Mesendoderm (in vitro differentiated cells): ENCODE results near the gene RNGTT.
A peak's percentile ranks its signal among the peaks of the same experiment; 100 is the strongest.

Source experiments
- DNase-seq: peaks from one replicate; pipeline ENCODE4 v3.0.0; 2013
- H2AK5ac ChIP-seq: 2 replicates; pipeline ENCODE4 v1.6.1; 2013; ENCODE audit warnings: low read length, inconsistent platforms
- H2BK120ac ChIP-seq: 2 replicates; pipeline ENCODE4 v1.6.1; 2013; ENCODE audit warnings: low read depth, mild to moderate bottlenecking, low read length, moderate library complexity, mixed read lengths
- H2BK15ac ChIP-seq: replicated peaks from 2 replicates; pipeline ENCODE4 v1.6.1; 2013; ENCODE audit warnings: low read depth, mild to moderate bottlenecking, moderate library complexity
- H2BK5ac ChIP-seq: 2 replicates; pipeline ENCODE4 v1.6.1; 2013; ENCODE audit warnings: low read length, inconsistent platforms
- H3K18ac ChIP-seq: 2 replicates; pipeline ENCODE4 v1.6.1; 2013; ENCODE audit warnings: mild to moderate bottlenecking, low read length, mixed read lengths
- H3K23ac ChIP-seq: one replicate; pipeline ENCODE4 v1.6.1; 2013; ENCODE audit warnings: low read length
- H3K27ac ChIP-seq: 2 replicates; pipeline ENCODE4 v1.5.1; 2013; ENCODE audit warnings: low read depth, mild to moderate bottlenecking, inconsistent platforms, low read length, moderate library complexity
- H3K27me3 ChIP-seq: 2 replicates; pipeline ENCODE4 v1.6.1; 2013; ENCODE audit warnings: low read length, control low read depth, mild to moderate bottlenecking, inconsistent platforms; ENCODE audit not compliant: insufficient read depth, poor library complexity
- H3K36me3 ChIP-seq: 2 replicates; pipeline ENCODE4 v1.6.1; 2013; ENCODE audit warnings: low read length, inconsistent platforms; ENCODE audit not compliant: control insufficient read depth, insufficient read depth
- H3K4ac ChIP-seq: one replicate; pipeline ENCODE4 v1.6.1; 2013; ENCODE audit warnings: low read depth, mild to moderate bottlenecking, low read length, moderate library complexity
- H3K4me1 ChIP-seq: 2 replicates; pipeline ENCODE4 v1.6.1; 2013; ENCODE audit warnings: low read depth, low read length, inconsistent platforms; ENCODE audit not compliant: control insufficient read depth
- H3K4me2 ChIP-seq: 2 replicates; pipeline ENCODE4 v1.6.1; 2013; ENCODE audit warnings: low read length
- H3K4me3 ChIP-seq: 2 replicates; pipeline ENCODE4 v1.5.1; 2013; ENCODE audit warnings: mild to moderate bottlenecking, low read length
- H3K56ac ChIP-seq: one replicate; pipeline ENCODE4 v1.6.1; 2013; ENCODE audit warnings: low read length
- H3K79me1 ChIP-seq: 2 replicates; pipeline ENCODE4 v1.6.1; 2013; ENCODE audit warnings: low read length, inconsistent platforms
- H3K79me2 ChIP-seq: 2 replicates; pipeline ENCODE4 v1.6.1; 2013; ENCODE audit warnings: mild to moderate bottlenecking, low read length; ENCODE audit not compliant: control insufficient read depth, insufficient read depth
- H3K9ac ChIP-seq: 2 replicates; pipeline ENCODE4 v1.6.1; 2013; ENCODE audit warnings: low read length, inconsistent platforms
- H4K5ac ChIP-seq: one replicate; pipeline ENCODE4 v1.6.1; 2013; ENCODE audit warnings: low read length
- H4K8ac ChIP-seq: one replicate; pipeline ENCODE4 v1.6.1; 2013; ENCODE audit warnings: low read depth, mild to moderate bottlenecking, control low read depth, low read length, moderate library complexity
- WGBS: extraction: QIAGEN DNeasy Blood & Tissue Kit; methylation state at CpG from one replicate; pipeline ENCODE4 v1.1.7; 2013; ENCODE audit warnings: low lambda C conversion rate, missing lambda C conversion rate; ENCODE audit not compliant: insufficient coverage; ENCODE audit errors: extremely low coverage; 5-methylcytosine and 5-hydroxymethylcytosine counted together

The RNGTT gene

GRCh38 chr6:88585276-88585692 is 378.1 kb downstream of the RNGTT start:
- WGBS: no CpG with 5 or more reads among the region's 9 CpGs
- Histone ChIP-seq H4K8ac (no peak overlapping the region), H3K56ac (no peak overlapping the region), H3K79me2 (no peaks in the 10 kb centered on the region), H3K4me3 (no peak overlapping the region), H4K5ac (no peak overlapping the region), H2AK5ac (no peak overlapping the region), H3K4me1 (peaks cover 2% of the 10 kb centered on the region), H3K27me3 (no peaks in the 10 kb centered on the region), H3K4me2 (no peak overlapping the region), H3K9ac (no peak overlapping the region), H3K27ac (no peak overlapping the region), H3K79me1 (no peaks in the 10 kb centered on the region), H2BK15ac (no peak overlapping the region), H2BK5ac (no peak overlapping the region), H3K36me3 (no peaks in the 10 kb centered on the region), H3K4ac (no peak overlapping the region), H3K23ac (no peak overlapping the region), H2BK120ac (no peak overlapping the region), H3K18ac (no peak overlapping the region)
- DNase-seq: no peak

- H3K23ac ChIP-seq: no peak overlapping the region
- H2BK5ac ChIP-seq: no peak overlapping the region
- no peak overlapping the region for H2BK15ac ChIP-seq
- H3K56ac ChIP-seq: peak overlapping the region; percentile 45
- no peak overlapping the region for H2BK120ac ChIP-seq
- no peaks in the 10 kb centered on the region for H3K36me3 ChIP-seq
- H4K5ac ChIP-seq: no peak overlapping the region
- H2AK5ac ChIP-seq: no peak overlapping the region
- H3K4me1 ChIP-seq: peaks cover 2% of the 10 kb centered on the region
- no peak overlapping the region for H3K9ac ChIP-seq
- WGBS: no CpG with 5 or more reads among the region's 10 CpGs
- DNase-seq: no peak
- H3K79me1 ChIP-seq: no peaks in the 10 kb centered on the region
- H3K18ac ChIP-seq: no peak overlapping the region
- H3K79me2 ChIP-seq: no peaks in the 10 kb centered on the region
- no peak overlapping the region for H3K4ac ChIP-seq
- H3K4me3 ChIP-seq: no peak overlapping the region
- no peak overlapping the region for H3K4me2 ChIP-seq
- no peaks in the 10 kb centered on the region for H3K27me3 ChIP-seq
- H4K8ac ChIP-seq: no peak overlapping the region
- H3K27ac ChIP-seq: no peak overlapping the region
Observed at GRCh38 chr6:88584581-88585275, 378.7 kb downstream of the RNGTT start.

- Histone ChIP-seq H4K8ac (no peak overlapping the region), H3K4me1 (no peaks in the 10 kb centered on the region), H3K27ac (no peak overlapping the region), H2BK5ac (no peak overlapping the region), H3K18ac (no peak overlapping the region), H3K4ac (no peak overlapping the region), H4K5ac (no peak overlapping the region), H3K23ac (no peak overlapping the region), H3K27me3 (no peaks in the 10 kb centered on the region), H2BK120ac (no peak overlapping the region), H2AK5ac (no peak overlapping the region), H3K4me2 (no peak overlapping the region), H2BK15ac (no peak overlapping the region), H3K9ac (no peak overlapping the region), H3K36me3 (no peaks in the 10 kb centered on the region), H3K56ac (no peak overlapping the region), H3K4me3 (no peak overlapping the region), H3K79me1 (no peaks in the 10 kb centered on the region), H3K79me2 (no peaks in the 10 kb centered on the region)
- WGBS: no CpG with 5 or more reads among the region's 2 CpGs
- DNase-seq: no peak
Observed at GRCh38 chr6:88577461-88577860, 386.0 kb downstream of the RNGTT start.

GRCh38 chr6:88575536-88575935 is 387.9 kb downstream of the RNGTT start:
- H2BK5ac ChIP-seq: no peak overlapping the region

GRCh38 chr6:88574651-88575050 is 388.8 kb downstream of the RNGTT start:
- Histone ChIP-seq H3K23ac (no peak overlapping the region), H2BK120ac (no peak overlapping the region), H2BK5ac (no peak overlapping the region), H3K9ac (no peak overlapping the region), H3K4me1 (no peaks in the 10 kb centered on the region), H3K4me3 (no peak overlapping the region), H3K4me2 (no peak overlapping the region), H3K18ac (no peak overlapping the region), H3K27ac (no peak overlapping the region), H3K79me1 (no peaks in the 10 kb centered on the region), H3K4ac (no peak overlapping the region), H3K79me2 (no peaks in the 10 kb centered on the region), H4K5ac (no peak overlapping the region), H2BK15ac (no peak overlapping the region), H3K27me3 (no peaks in the 10 kb centered on the region), H3K56ac (no peak overlapping the region), H2AK5ac (no peak overlapping the region), H4K8ac (no peak overlapping the region), H3K36me3 (no peaks in the 10 kb centered on the region)
- no CpG with 5 or more reads among the region's 5 CpGs for WGBS
- no peak for DNase-seq

More at GRCh38 chr6:88575536-88575935, 387.9 kb downstream of the RNGTT start:
- DNase-seq: no peak
- no peak overlapping the region for H3K23ac ChIP-seq
- no peaks in the 10 kb centered on the region for H3K79me1 ChIP-seq
- H3K79me2 ChIP-seq: no peaks in the 10 kb centered on the region
- no peaks in the 10 kb centered on the region for H3K27me3 ChIP-seq
- H3K4me3 ChIP-seq: no peak overlapping the region
- peak overlapping the region; percentile 17 for H2BK120ac ChIP-seq
- WGBS: no CpG with 5 or more reads among the region's 6 CpGs
- H3K4me1 ChIP-seq: no peaks in the 10 kb centered on the region
- H3K56ac ChIP-seq: no peak overlapping the region
- H3K18ac ChIP-seq: no peak overlapping the region
- H3K9ac ChIP-seq: no peak overlapping the region
- H2AK5ac ChIP-seq: no peak overlapping the region
- no peak overlapping the region for H3K27ac ChIP-seq
- H3K36me3 ChIP-seq: no peaks in the 10 kb centered on the region
- H2BK15ac ChIP-seq: no peak overlapping the region
- no peak overlapping the region for H3K4ac ChIP-seq
- no peak overlapping the region for H4K5ac ChIP-seq
- H4K8ac ChIP-seq: no peak overlapping the region
- H3K4me2 ChIP-seq: no peak overlapping the region

GRCh38 chr6:88574031-88574430 is 389.4 kb downstream of the RNGTT start:
- H2BK120ac ChIP-seq: no peak overlapping the region
- no peak overlapping the region for H3K56ac ChIP-seq
- no peak overlapping the region for H4K8ac ChIP-seq
- no peak overlapping the region for H3K4ac ChIP-seq
- no peaks in the 10 kb centered on the region for H3K79me1 ChIP-seq
- H3K23ac ChIP-seq: no peak overlapping the region
- no peaks in the 10 kb centered on the region for H3K27me3 ChIP-seq
- H3K79me2 ChIP-seq: no peaks in the 10 kb centered on the region
- no peak for DNase-seq
- H3K27ac ChIP-seq: no peak overlapping the region
- H3K36me3 ChIP-seq: no peaks in the 10 kb centered on the region
- no peak overlapping the region for H2BK15ac ChIP-seq
- no peak overlapping the region for H3K4me2 ChIP-seq
- H3K9ac ChIP-seq: no peak overlapping the region
- H2AK5ac ChIP-seq: no peak overlapping the region
- WGBS: no CpG with 5 or more reads among the region's 9 CpGs
- H3K4me3 ChIP-seq: no peak overlapping the region
- H3K4me1 ChIP-seq: no peaks in the 10 kb centered on the region
- no peak overlapping the region for H4K5ac ChIP-seq
- no peak overlapping the region for H2BK5ac ChIP-seq
- no peak overlapping the region for H3K18ac ChIP-seq
